Mammary epithelial cell (primary cell): Measurements from ENCODE around the gene HLA-DMB.

ENCODE experiments used
- CTCF ChIP-seq, 2 donors: IDR thresholded peaks in 1 of 2; conservative IDR thresholded peaks in 1 of 2; 2 replicates each; pipeline ENCODE4 v1.5.1; 2011 to 2012; ENCODE audit warnings: inconsistent platforms in 2 of 2, low read length in 2 of 2, mild to moderate bottlenecking in 2 of 2, control low read depth in 1 of 2, low read depth in 1 of 2; ENCODE audit not compliant: insufficient read depth in 1 of 2; ENCODE audit errors: extremely low read depth in 1 of 2
- EZH2 ChIP-seq: IDR thresholded peaks from 2 replicates; pipeline ENCODE4 v1.6.1; 2012; ENCODE audit warnings: low read length, inconsistent platforms, borderline replicate concordance

GRCh38 chr6:32977953-32978324, 37.1 kb upstream of the HLA-DMB start:
- no peak for TF ChIP-seq EZH2
- no peak for TF ChIP-seq CTCF (conservative IDR thresholded peaks at IDR 0.05 in 1 of 2, IDR thresholded peaks at IDR 0.05 in 1 of 2; ENCODE audit: extremely low read depth in 1 of 2, insufficient read depth in 1 of 2, low read depth in 1 of 2, low read length in 2 of 2)
